Liver (tissue), 9 donors: Measurements from ENCODE around the gene CHKA. TPM values are rescaled to one million over a fixed set of nuclear protein-coding genes. Genes with fewer than 3 reads are reported as not detected.
A peak's percentile ranks its signal among the peaks of the same experiment; 100 is the strongest.

Experiments
- DNase-seq: peaks from one replicate; pipeline ENCODE4 v3.0.0-alpha.2; 2017; ENCODE audit warnings: low spot score
- H3K27ac ChIP-seq, 2 donors: one replicate each; pipeline ENCODE4 v1.7.0; 2013; ENCODE audit warnings: inconsistent platforms in 2 of 2, low read length in 2 of 2, control low read depth in 1 of 2, low read depth in 1 of 2, mild to moderate bottlenecking in 1 of 2
- H3K27me3 ChIP-seq, 4 donors: one replicate each; pipeline versions ENCODE4 v1.6.1 to v1.7.0; 2013; ENCODE audit warnings: low read length in 3 of 4, inconsistent platforms in 1 of 4, mild to moderate bottlenecking in 1 of 4, moderate library complexity in 1 of 4; ENCODE audit not compliant: control insufficient read depth in 4 of 4, insufficient read depth in 4 of 4
- H3K36me3 ChIP-seq, 4 donors: one replicate each; pipeline versions ENCODE4 v1.6.1 to v1.7.0; 2013; ENCODE audit warnings: low read length in 3 of 4, mild to moderate bottlenecking in 3 of 4, low read depth in 1 of 4, moderate library complexity in 1 of 4; ENCODE audit not compliant: control insufficient read depth in 4 of 4, insufficient read depth in 3 of 4
- H3K4me1 ChIP-seq, 4 donors: one replicate each; pipeline versions ENCODE4 v1.6.1 to v1.7.0; 2013; ENCODE audit warnings: low read length in 3 of 4, mild to moderate bottlenecking in 3 of 4, moderate library complexity in 1 of 4; ENCODE audit not compliant: control insufficient read depth in 4 of 4, insufficient read depth in 4 of 4
- H3K4me3 ChIP-seq, 3 donors: one replicate each; pipeline versions ENCODE4 v1.6.1 to v1.7.0; 2013; ENCODE audit warnings: low read length in 3 of 3, control low read depth in 1 of 3, low read depth in 1 of 3, mild to moderate bottlenecking in 1 of 3
- H3K9ac ChIP-seq, 2 donors: one replicate each; pipeline ENCODE4 v1.7.0; 2013; ENCODE audit warnings: low read length in 2 of 2, mild to moderate bottlenecking in 2 of 2, moderate library complexity in 2 of 2, control low read depth in 1 of 2, low read depth in 1 of 2
- H3K9me3 ChIP-seq, 4 donors: one replicate each; pipeline versions ENCODE4 v1.6.1 to v1.7.0; 2013; ENCODE audit warnings: low read length in 3 of 4; ENCODE audit not compliant: control insufficient read depth in 4 of 4
- ATF3 ChIP-seq: IDR thresholded peaks from 2 replicates; pipeline ENCODE4 v1.6.1; 2016; ENCODE audit warnings: antibody characterized with exemption
- EGR1 ChIP-seq, 2 donors: IDR thresholded peaks; 2 replicates each; pipeline ENCODE4 v1.6.1; 2016 to 2018; ENCODE audit warnings: antibody characterized with exemption in 2 of 2, low read depth in 2 of 2
- FOXA1 ChIP-seq: IDR thresholded peaks from 2 replicates; pipeline ENCODE4 v1.6.1; 2016; ENCODE audit warnings: antibody characterized with exemption
- FOXA2 ChIP-seq: IDR thresholded peaks from 2 replicates; pipeline ENCODE4 v1.6.1; 2016; ENCODE audit warnings: antibody characterized with exemption
- GABPA ChIP-seq, 2 donors: IDR thresholded peaks in 1 of 2; conservative IDR thresholded peaks in 1 of 2; 2 replicates each; pipeline ENCODE4 v1.6.1; 2016; ENCODE audit warnings: antibody characterized with exemption in 2 of 2, mild to moderate bottlenecking in 1 of 2, moderate library complexity in 1 of 2
- HNF4A ChIP-seq, 2 donors: conservative IDR thresholded peaks; 2 replicates each; pipeline ENCODE4 v1.6.1; 2016; ENCODE audit warnings: antibody characterized with exemption in 2 of 2, mild to moderate bottlenecking in 2 of 2
- HNF4G ChIP-seq: IDR thresholded peaks from 2 replicates; pipeline ENCODE4 v1.6.1; 2016; ENCODE audit warnings: antibody characterized with exemption
- JUND ChIP-seq, 2 donors: IDR thresholded peaks; 2 replicates each; pipeline ENCODE4 v1.6.1; 2016; ENCODE audit warnings: antibody characterized with exemption in 2 of 2
- MAX ChIP-seq: IDR thresholded peaks from 2 replicates; pipeline ENCODE4 v1.6.1; 2016; ENCODE audit warnings: antibody characterized with exemption
- NR2F2 ChIP-seq: IDR thresholded peaks from 2 replicates; pipeline ENCODE4 v1.6.1; 2016; ENCODE audit warnings: antibody characterized with exemption
- RAD21 ChIP-seq, 2 donors: IDR thresholded peaks; 2 replicates each; pipeline ENCODE4 v1.6.1; 2016; ENCODE audit warnings: antibody characterized with exemption in 2 of 2, mild to moderate bottlenecking in 2 of 2
- REST ChIP-seq: IDR thresholded peaks from 2 replicates; pipeline ENCODE4 v1.6.1; 2016; ENCODE audit warnings: antibody characterized with exemption, mild to moderate bottlenecking
- RXRA ChIP-seq, 2 donors: IDR thresholded peaks; 2 replicates each; pipeline ENCODE4 v1.6.1; 2017 to 2018; ENCODE audit warnings: antibody characterized with exemption in 2 of 2, mild to moderate bottlenecking in 1 of 2
- SP1 ChIP-seq: IDR thresholded peaks from 2 replicates; pipeline ENCODE4 v1.6.1; 2018; ENCODE audit warnings: antibody characterized with exemption, mild to moderate bottlenecking
- TAF1 ChIP-seq: conservative IDR thresholded peaks from 2 replicates; pipeline ENCODE4 v1.6.1; 2016; ENCODE audit warnings: antibody characterized with exemption, mild to moderate bottlenecking
- YY1 ChIP-seq: IDR thresholded peaks from 2 replicates; pipeline ENCODE4 v1.6.1; 2016; ENCODE audit warnings: antibody characterized with exemption, mild to moderate bottlenecking
- ZBTB33 ChIP-seq: IDR thresholded peaks from 2 replicates; pipeline ENCODE4 v1.6.1; 2016; ENCODE audit warnings: antibody characterized with exemption
- WGBS: extraction: QIAGEN DNeasy Blood & Tissue Kit; methylation state at CpG from one replicate; pipeline ENCODE4 v1.1.7; 2013; 5-methylcytosine and 5-hydroxymethylcytosine counted together
- polyA plus RNA-seq, 2 donors: library from polyadenylated mRNA; stranded (reverse) in 1 of 2; unstranded in 1 of 2; fragments of 200-250 nt in 1 of 2; fragments of >200 nt in 1 of 2; fragmentation: Nextera tagmentation in 1 of 2; extraction: Ambion mirVana in 1 of 2; gene quantifications; one replicate each; pipeline versions ENCODE4 v1.2.1 to v1.2.3, GENCODE V29; 2013 to 2015
- total RNA-seq, 2 donors: library from RNA; depleted of rRNA; stranded (reverse); fragments of >200 nt; gene quantifications; one replicate each; pipeline ENCODE4 v1.2.3, GENCODE V29; 2014
- donor health status: healthy.
- donor health status: healthy.
- donor health status: healthy.
- donor health status: healthy.
- donor health status: healthy.

Gene CHKA
- total and polyA plus RNA-seq, 4 donors = 11.4 to 41.9 (median 17.3) TPM

GRCh38 chr11:68025047-68025446 is 96.1 kb downstream of the CHKA start:
- Histone ChIP-seq H3K27ac (no peak overlapping the region), H3K9me3 (no peaks in the 10 kb centered on the region), H3K9ac (no peak overlapping the region), H3K36me3 (no peaks in the 10 kb centered on the region), H3K4me3 (no peak overlapping the region), H3K4me1 (peaks cover 4 to 12% (median 8%) of the 10 kb centered on the region in 4 donors), H3K27me3 (no peaks in the 10 kb centered on the region)
- no peak for DNase-seq
- 78% methylated on average over 5 of the region's 5 CpGs for whole genome bisulfite sequencing
- TF ChIP-seq FOXA1 (no peak), HNF4A (conservative IDR thresholded peaks at IDR 0.05) (peak in 1 of 2 donors; percentile 22), EGR1 (IDR thresholded peaks at IDR 0.05; ENCODE audit: low read depth in 2 of 2) (no peak), RAD21 (IDR thresholded peaks at IDR 0.05) (peak in 1 of 2 donors; percentile 21), ATF3 (no peak), MAX (no peak), SP1 (no peak)

- no peaks in the 10 kb centered on the region for H3K27me3 ChIP-seq
- H3K4me1 ChIP-seq = peaks cover under 1 to 6% (median 4%) of the 10 kb centered on the region in 4 donors
- no peak for DNase-seq
- no peak overlapping the region for H3K9ac ChIP-seq
- H3K9me3 ChIP-seq = no peaks in the 10 kb centered on the region
- TF ChIP-seq GABPA (IDR thresholded peaks at IDR 0.05 in 1 of 2, conservative IDR thresholded peaks at IDR 0.05 in 1 of 2) (no peak), ZBTB33 (no peak), FOXA2 (no peak), SP1 (no peak), HNF4G (no peak), MAX (no peak), EGR1 (IDR thresholded peaks at IDR 0.05; ENCODE audit: low read depth in 2 of 2) (no peak)
- H3K27ac ChIP-seq = no peak overlapping the region
- WGBS = 88% methylated on average over 5 of the region's 5 CpGs
- no peaks in the 10 kb centered on the region for H3K36me3 ChIP-seq
- no peak overlapping the region for H3K4me3 ChIP-seq
Observed at GRCh38 chr11:68024508-68024907, 96.7 kb downstream of the CHKA start.

GRCh38 chr11:68022531-68022930 is 98.7 kb downstream of the CHKA start:
- H3K9me3 ChIP-seq = no peaks in the 10 kb centered on the region
- H3K27me3 ChIP-seq = no peaks in the 10 kb centered on the region
- H3K4me1 ChIP-seq = peaks cover 0 to 4% (median 2%) of the 10 kb centered on the region in 4 donors
- H3K27ac ChIP-seq = no peak overlapping the region
- no peak overlapping the region for H3K9ac ChIP-seq
- DNase-seq = no peak
- TF ChIP-seq RAD21 (IDR thresholded peaks at IDR 0.05) (no peak), YY1 (no peak), HNF4A (conservative IDR thresholded peaks at IDR 0.05) (no peak), NR2F2 (no peak), TAF1 (no peak), ZBTB33 (no peak), HNF4G (no peak), REST (no peak), MAX (no peak), ATF3 (no peak), EGR1 (IDR thresholded peaks at IDR 0.05; ENCODE audit: low read depth in 2 of 2) (no peak), SP1 (no peak), RXRA (IDR thresholded peaks at IDR 0.05) (no peak), JUND (IDR thresholded peaks at IDR 0.05) (no peak)
- no peaks in the 10 kb centered on the region for H3K36me3 ChIP-seq
- no peak overlapping the region for H3K4me3 ChIP-seq
- WGBS = 91% methylated on average over 13 of the region's 13 CpGs
